Activated CD8-positive, alpha-beta T cell treated with anti-CD3 and anti-CD28 coated beads for 36 hours (primary cell): ENCODE data around the gene RPRD2. TPM values are rescaled to one million over a fixed set of nuclear protein-coding genes. Genes with fewer than 3 reads are reported as not detected.

Experiments used
- ATAC-seq: fragments of 200-7000 bp; cut with Tn5 transposase; one replicate; pipeline ENCODE4 v1.10.0; 2021; ENCODE audit warnings: mild to moderate bottlenecking, moderate library complexity
- CTCF ChIA-PET: fragments of 350-600 bp; sonication (Branson Sonifier 250); formaldehyde crosslinking; loops from one replicate; lab custom pipeline; 2021; ENCODE audit warnings: antibody characterized with exemption; lab: Charles Lee
- POLR2A ChIA-PET: fragments of 350-600 bp; sonication (Branson Sonifier 250); formaldehyde crosslinking; loops from one replicate; lab custom pipeline; 2021; ENCODE audit warnings: antibody characterized with exemption; lab: Charles Lee
- DNase-seq: peaks from one replicate; pipeline ENCODE4 v3.0.0-alpha.2; 2020
- H3K27ac Mint-ChIP-seq: one replicate; pipeline ENCODE4 v1.8.0; 2021; ENCODE audit warnings: mild to moderate bottlenecking, mixed read lengths
- H3K27me3 Mint-ChIP-seq: one replicate; pipeline ENCODE4 v1.8.0; 2021; ENCODE audit warnings: mixed read lengths
- H3K36me3 Mint-ChIP-seq: one replicate; pipeline ENCODE4 v1.8.0; 2021; ENCODE audit warnings: low read depth, mixed read lengths
- H3K4me1 Mint-ChIP-seq: one replicate; pipeline ENCODE4 v1.8.0; 2021; ENCODE audit warnings: low read depth, mixed read lengths
- H3K4me3 Mint-ChIP-seq: one replicate; pipeline ENCODE4 v1.8.0; 2021; ENCODE audit warnings: mild to moderate bottlenecking, moderate library complexity, mixed read lengths
- H3K9me3 Mint-ChIP-seq: one replicate; pipeline ENCODE4 v1.8.0; 2021; ENCODE audit warnings: mixed read lengths
- CTCF ChIP-seq: fragments of 200-600 bp; IDR thresholded peaks from one replicate; pipeline ENCODE4 v1.8.0; 2022; ENCODE audit warnings: antibody characterized with exemption, mild to moderate bottlenecking
- intact Hi-C: fragments of 100-400 bp; cut with micrococcal nuclease; formaldehyde crosslinking; loops from one replicate; pipeline ENCODE4 v1.10.0; 2022
- total RNA-seq, 2 experiments: library from RNA; stranded (reverse); gene quantifications; one replicate each; pipeline ENCODE4 v1.2.3, GENCODE V29; 2021

Gene RPRD2
- total RNA-seq, 2 experiments from 2014 or later = 17.6 to 19.4 TPM

GRCh38 chr1:150397392-150398032 is 33.6 kb downstream of the RPRD2 start:
- POLR2A ChIA-PET = no interaction called here
- DNase-seq (no peak), ATAC-seq (no peak)
- Mint-ChIP-seq H3K36me3 (peaks cover 20% of the 10 kb centered on the region), H3K27me3 (no peaks in the 10 kb centered on the region), H3K4me3 (no peak overlapping the region), H3K4me1 (peaks cover 29% of the 10 kb centered on the region), H3K9me3 (no peaks in the 10 kb centered on the region), H3K27ac (peak overlapping the region; percentile 49)
- TF ChIP-seq CTCF = no peak
- intact Hi-C loops = no loop called here
- CTCF ChIA-PET = no interaction called here

GRCh38 chr1:150404465-150404864 is 40.5 kb downstream of the RPRD2 start:
- TF ChIP-seq CTCF = no peak
- no peak for DNase-seq
- peaks cover 34% of the 10 kb centered on the region for H3K4me1 Mint-ChIP-seq
- H3K27ac Mint-ChIP-seq = no peak overlapping the region
- no peaks in the 10 kb centered on the region for H3K27me3 Mint-ChIP-seq
- ATAC-seq = no peak
- H3K36me3 Mint-ChIP-seq = peaks cover 1% of the 10 kb centered on the region
- no peaks in the 10 kb centered on the region for H3K9me3 Mint-ChIP-seq
- H3K4me3 Mint-ChIP-seq = no peak overlapping the region
- ChIA-PET CTCF (interaction anchor here (0.9 to 1.2 kb wide), 3 partner anchors 23 to 59 kb away, joined by 3 to 4 read pairs (median 3); no protein-coding TSS in a partner anchor), POLR2A (interaction anchor here (1.0 kb wide), 1 partner anchor 83 kb away, joined by 3 read pairs; the partner anchor contains the start of gene TARS2)
- intact Hi-C loops = no loop called here

- intact Hi-C loops = no loop called here
- H3K27ac Mint-ChIP-seq = peak overlapping the region; percentile 35
- no peaks in the 10 kb centered on the region for H3K9me3 Mint-ChIP-seq
- ChIA-PET CTCF (interaction anchor here (0.7 kb wide), 1 partner anchor 127 kb away, joined by 3 read pairs; no protein-coding TSS in a partner anchor), POLR2A (no interaction called here)
- peaks cover 1% of the 10 kb centered on the region for H3K36me3 Mint-ChIP-seq
- peaks cover 39% of the 10 kb centered on the region for H3K4me1 Mint-ChIP-seq
- H3K4me3 Mint-ChIP-seq = no peak overlapping the region
- ATAC-seq = no peak
- TF ChIP-seq CTCF = no peak
- H3K27me3 Mint-ChIP-seq = no peaks in the 10 kb centered on the region
- DNase-seq = no peak
These were observed 41.7 kb downstream of the RPRD2 start for GRCh38 chr1:150405660-150406059.

- intact Hi-C loops = no loop called here
- H3K27ac Mint-ChIP-seq = peak overlapping the region; percentile 35
- H3K4me1 Mint-ChIP-seq = peaks cover 41% of the 10 kb centered on the region
These were observed 42.5 kb downstream of the RPRD2 start for GRCh38 chr1:150406483-150406882.

More at GRCh38 chr1:150406483-150406882, 42.5 kb downstream of the RPRD2 start:
- Mint-ChIP-seq H3K4me3 (no peak overlapping the region), H3K27me3 (no peaks in the 10 kb centered on the region), H3K9me3 (no peaks in the 10 kb centered on the region), H3K36me3 (peaks cover 1% of the 10 kb centered on the region)
- no peak for TF ChIP-seq CTCF
- ChIA-PET POLR2A (no interaction called here), CTCF (interaction anchor here (0.7 kb wide), 1 partner anchor 126 kb away, joined by 3 read pairs; no protein-coding TSS in a partner anchor)
- no peak for ATAC-seq
- DNase-seq = no peak
